Right lobe of liver (tissue), 6 donors: Measurements from ENCODE around the gene CPXM2. TPM values are rescaled to one million over a fixed set of nuclear protein-coding genes. Genes with fewer than 3 reads are reported as not detected.

Experiments
- ATAC-seq, 4 donors: fragments of 200-7000 bp; cut with Tn5 transposase; one replicate each; pipeline ENCODE4 v1.9.1; 2020; ENCODE audit warnings: mild to moderate bottlenecking in 4 of 4, moderate library complexity in 4 of 4
- DNase-seq, 3 donors: peaks; one replicate each; pipeline ENCODE4 v3.0.0-alpha.2; 2020
- H3K27ac ChIP-seq, 3 donors: fragments of 200-600 bp; one replicate each; pipeline ENCODE4 v1.8.0; 2022
- H3K27me3 ChIP-seq, 2 donors: fragments of 200-600 bp; one replicate each; pipeline ENCODE4 v1.8.0; 2022
- H3K36me3 ChIP-seq, 4 donors: fragments of 200-600 bp; sonication (generic) in 1 of 4; one replicate each; pipeline versions ENCODE4 v1.5.1 to v1.8.0; 2017 to 2022; ENCODE audit warnings: control low read depth in 1 of 4
- H3K4me1 ChIP-seq, 4 donors: fragments of 200-600 bp; sonication (generic) in 1 of 4; one replicate each; pipeline versions ENCODE4 v1.5.1 to v1.8.0; 2017 to 2022; ENCODE audit warnings: control low read depth in 1 of 4
- H3K4me3 ChIP-seq, 3 donors: fragments of 200-600 bp; one replicate each; pipeline ENCODE4 v1.8.0; 2022
- H3K9me3 ChIP-seq, 4 donors: fragments of 200-600 bp; sonication (generic) in 1 of 4; one replicate each; pipeline versions ENCODE4 v1.5.1 to v1.8.0; 2017 to 2022; ENCODE audit warnings: control low read depth in 1 of 4
- CTCF ChIP-seq, 4 donors: fragments of 200-600 bp in 3 of 4; fragments of 450-650 bp in 1 of 4; IDR thresholded peaks; one replicate each; pipeline versions ENCODE4 v1.5.1 to v1.8.0; 2016 to 2022; ENCODE audit warnings: antibody characterized with exemption in 4 of 4, mild to moderate bottlenecking in 2 of 4
- POLR2A ChIP-seq: fragments of 450-650 bp; IDR thresholded peaks from one replicate; pipeline ENCODE4 v1.6.1; 2017; ENCODE audit warnings: antibody characterized with exemption, mild to moderate bottlenecking
- WGBS: methylation state at CpG from one replicate; pipeline ENCODE4 v1.1.6; 2018; ENCODE audit warnings: low coverage, low lambda C conversion rate; ENCODE audit not compliant: insufficient coverage; ENCODE audit errors: missing lambda C conversion rate; 5-methylcytosine and 5-hydroxymethylcytosine counted together
- intact Hi-C, 2 donors: fragments of 100-400 bp; cut with DNase I; formaldehyde crosslinking; loops; one replicate each; pipeline versions ENCODE4 v1.11.2 to v1.14.1; 2022
- total RNA-seq, 6 experiments: library from RNA; depleted of rRNA in 2 of 6; stranded (reverse); fragments of >200 nt in 2 of 6; fragmentation: NEBNext Ultra II Directional in 3 of 6; extraction: Animal tissue kit (Norgen Biotek cat#: 25700) in 3 of 6; gene quantifications; one replicate each; pipeline versions ENCODE4 v1.1.0 to v1.2.4, GENCODE V29; 2016 to 2023
- donor health status: DM: no; HTN: yes; CAD: no.
- donor health status: DM: no; HTN: no; CAD: no.
- donor health status: DM: no; HTN: no; CAD: no.
- donor health status: DM: no; HTN: yes; CAD: no.
- donor health status: DM: no; HTN: yes; CAD: no.

The CPXM2 gene
- total RNA-seq, 6 experiments from 2014 or later = 0.29 to 2.6 (median 0.69) TPM

DNA sequence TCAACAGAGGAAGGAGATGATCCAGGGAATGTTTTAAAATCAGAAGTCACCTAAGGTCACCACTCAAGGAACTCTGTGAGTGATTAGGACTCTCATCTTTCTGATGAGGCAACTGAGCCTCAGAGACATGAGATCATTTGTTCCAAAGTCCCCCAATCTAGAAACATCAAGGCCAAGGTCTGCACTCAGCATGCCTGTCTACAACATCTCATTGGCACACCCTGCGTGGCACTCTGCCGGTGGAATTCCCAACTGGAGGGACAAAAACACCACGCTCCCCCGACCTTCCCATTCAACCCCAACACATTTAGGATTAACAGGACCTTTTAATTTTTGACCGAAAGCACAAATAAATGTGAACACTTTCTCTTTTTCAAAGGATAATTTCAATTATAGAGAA is 31.4 kb downstream of the CPXM2 start:
- no peaks in the 10 kb centered on the region for H3K9me3 ChIP-seq
- no peaks in the 10 kb centered on the region for H3K36me3 ChIP-seq
- DNase-seq = no peak
- no peak for TF ChIP-seq POLR2A
- TF ChIP-seq CTCF (IDR thresholded peaks at IDR 0.05) = no peak
- H3K27me3 ChIP-seq = no peaks in the 10 kb centered on the region
- WGBS = 75% methylated on average over 1 of the region's 5 CpGs
- no peak overlapping the region for H3K4me3 ChIP-seq
- H3K27ac ChIP-seq = no peak overlapping the region
- no peak for ATAC-seq
- no peaks in the 10 kb centered on the region for H3K4me1 ChIP-seq
- intact Hi-C loops = no loop called here

DNA sequence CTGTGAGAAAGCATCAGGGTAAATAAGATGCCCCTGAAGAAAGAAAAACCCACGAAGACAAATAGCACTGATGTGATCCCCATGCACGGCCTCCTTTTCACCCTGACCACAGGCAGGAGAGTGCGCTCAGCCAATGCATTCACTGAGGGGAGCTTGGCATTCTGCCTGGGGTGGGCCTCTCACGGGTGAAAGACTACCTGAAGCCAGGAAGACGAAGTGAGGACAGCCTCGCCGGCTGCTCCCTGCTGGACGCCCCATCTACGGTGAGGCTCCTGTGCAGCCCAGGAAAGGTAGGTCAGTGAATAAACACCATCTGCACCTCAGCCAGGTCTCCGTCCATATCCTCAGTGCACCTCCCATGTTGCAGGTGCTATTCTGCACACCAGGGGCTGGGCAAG is 32.0 kb downstream of the CPXM2 start:
- intact Hi-C loops = no loop called here
- H3K27me3 ChIP-seq = no peaks in the 10 kb centered on the region
- H3K4me3 ChIP-seq = no peak overlapping the region
- 65% methylated on average over 4 of the region's 10 CpGs for WGBS
- DNase-seq = no peak
- no peaks in the 10 kb centered on the region for H3K36me3 ChIP-seq
- H3K4me1 ChIP-seq = no peaks in the 10 kb centered on the region
- no peak for ATAC-seq
- no peak overlapping the region for H3K27ac ChIP-seq
- no peaks in the 10 kb centered on the region for H3K9me3 ChIP-seq
- no peak for TF ChIP-seq CTCF (IDR thresholded peaks at IDR 0.05)
- no peak for TF ChIP-seq POLR2A

GRCh38 chr10:123858907-123859652 is 32.5 kb downstream of the CPXM2 start:
- TF ChIP-seq CTCF (IDR thresholded peaks at IDR 0.05) (no peak), POLR2A (no peak)
- Histone ChIP-seq H3K27me3 (no peaks in the 10 kb centered on the region), H3K27ac (no peak overlapping the region), H3K4me1 (no peaks in the 10 kb centered on the region), H3K4me3 (no peak overlapping the region), H3K36me3 (no peaks in the 10 kb centered on the region), H3K9me3 (no peaks in the 10 kb centered on the region)
- ATAC-seq = no peak
- intact Hi-C loops = no loop called here
- no peak for DNase-seq
- WGBS = 55% methylated on average over 15 of the region's 20 CpGs

GRCh38 chr10:123858077-123858681 is 33.4 kb downstream of the CPXM2 start:
- intact Hi-C loops = no loop called here
- no peaks in the 10 kb centered on the region for H3K9me3 ChIP-seq
- ATAC-seq (no peak), DNase-seq (no peak)
- H3K27me3 ChIP-seq = no peaks in the 10 kb centered on the region
- no peak overlapping the region for H3K4me3 ChIP-seq
- TF ChIP-seq POLR2A (no peak), CTCF (IDR thresholded peaks at IDR 0.05) (no peak)
- no peak overlapping the region for H3K27ac ChIP-seq
- WGBS = 72% methylated on average over 5 of the region's 9 CpGs
- H3K36me3 ChIP-seq = no peaks in the 10 kb centered on the region
- no peaks in the 10 kb centered on the region for H3K4me1 ChIP-seq
